Gastrocnemius medialis (tissue), 4 donors: ENCODE measurements around the gene MAGEB5. TPM values are rescaled to one million over a fixed set of nuclear protein-coding genes. Genes with fewer than 3 reads are reported as not detected.

ENCODE experiments used
- total RNA-seq, 4 donors: library from RNA; depleted of rRNA; stranded (reverse); fragments of >200 nt; gene quantifications; one replicate each; pipeline versions ENCODE4 v1.1.0 to v1.2.3, GENCODE V29; 2016

Gene MAGEB5
- total RNA-seq, 4 donors from 2014 or later: not detected

Other genes with a start within 250 kb of the MAGEB5 start
- not detected for gene MAGEB18, start 77.8 kb upstream of the MAGEB5 start, total RNA-seq
- not detected for gene MAGEB6B, start 55.6 kb upstream of the MAGEB5 start, total RNA-seq
- gene MAGEB6, start 23.7 kb upstream of the MAGEB5 start, total RNA-seq: not detected